ENCODE results near the gene MIF4GD.
"Not testable (repeated sequence)": the region's sequence is repeated elsewhere in the genome, so short reads cannot be mapped to it uniquely, and the experiment has no call there.

MIF4GD gene

DNA sequence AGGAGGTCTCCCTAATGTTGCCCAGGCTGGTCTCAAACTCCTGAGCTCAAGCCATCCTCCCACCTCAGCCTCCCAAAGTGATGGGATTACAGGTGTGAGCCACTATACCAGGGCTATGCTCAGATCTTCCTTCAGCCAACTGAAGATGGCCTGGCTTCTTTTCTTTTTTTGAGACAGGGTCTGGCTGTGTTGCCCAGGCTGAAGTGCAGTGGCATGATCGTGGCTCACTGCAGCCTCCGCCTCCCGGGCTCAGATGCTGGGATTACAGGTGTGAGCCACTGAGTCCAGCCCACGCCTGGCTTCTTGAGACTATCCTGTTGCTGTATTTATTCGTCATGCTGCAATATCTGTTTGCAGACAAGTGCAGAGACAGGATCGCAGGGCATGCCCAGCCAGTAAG, 14.1 kb upstream of the MIF4GD start:
- H3K27me3 ChIP-seq (ENCODE audit: insufficient read depth, low read length) = no peaks in the 10 kb centered on the region
- peaks cover 5% of the 10 kb centered on the region for H3K79me1 ChIP-seq (ENCODE audit: low read length)
- no peak overlapping the region for H3K9ac ChIP-seq (ENCODE audit: low read length)
- H3K27ac ChIP-seq (ENCODE audit: low read depth, low read length) = no peak overlapping the region
- no peak overlapping the region for H2BK120ac ChIP-seq (ENCODE audit: insufficient read depth, low read length, poor library complexity)
- no peak overlapping the region for H2AFZ ChIP-seq (ENCODE audit: insufficient read depth, low read length, poor library complexity)
- no peak overlapping the region for H4K12ac ChIP-seq (ENCODE audit: low read depth, low read length)
- H3K36me3 ChIP-seq (ENCODE audit: control insufficient read depth in 1 of 2, insufficient read depth in 2 of 2, low read length in 2 of 2) = peaks cover 0 to 4% of the 10 kb centered on the region in 2 experiments
- H3K9me3 ChIP-seq (ENCODE audit: insufficient read depth, low read depth, low read length) = no peaks in the 10 kb centered on the region
- H3K23ac ChIP-seq (ENCODE audit: low read length) = no peak overlapping the region
- no peak overlapping the region for H4K8ac ChIP-seq (ENCODE audit: low read depth, low read length)
- H2BK5ac ChIP-seq (ENCODE audit: low read depth, low read length, poor library complexity) = no peak overlapping the region
- H4K91ac ChIP-seq (ENCODE audit: low read depth, low read length) = no peak overlapping the region
- H3K14ac ChIP-seq (ENCODE audit: low read length) = no peak overlapping the region
- no peak overlapping the region for H3K4ac ChIP-seq (ENCODE audit: low read depth, low read length)
- no peak overlapping the region for H3K18ac ChIP-seq (ENCODE audit: low read length)
- H3K79me2 ChIP-seq (ENCODE audit: control insufficient read depth, insufficient read depth, low read length, poor library complexity) = no peaks in the 10 kb centered on the region
- peaks cover 2% of the 10 kb centered on the region in 2 experiments for H3K4me1 ChIP-seq (ENCODE audit: control insufficient read depth in 1 of 2, insufficient read depth in 2 of 2, low read length in 2 of 2)
- H2BK12ac ChIP-seq (ENCODE audit: low read length) = no peak overlapping the region
- H3K4me2 ChIP-seq (ENCODE audit: low read length) = no peak overlapping the region
- H3K4me3 ChIP-seq (ENCODE audit: low read depth, low read length) = no peak overlapping the region
- no CpG with 5 or more reads among the region's 6 CpGs for WGBS (ENCODE audit: extremely low coverage, insufficient coverage, insufficient read length)
- H2AK5ac ChIP-seq (ENCODE audit: low read length) = no peak overlapping the region
- no peak for DNase-seq

GRCh38 chr17:75280189-75280588, 9.2 kb upstream of the MIF4GD start:
- not testable (repeated sequence) for H3K27ac ChIP-seq (ENCODE audit: low read depth, low read length); H3K9ac ChIP-seq (ENCODE audit: low read length); H2BK12ac ChIP-seq (ENCODE audit: low read length); H3K79me1 ChIP-seq (ENCODE audit: low read length); H3K4me2 ChIP-seq (ENCODE audit: low read length); H4K91ac ChIP-seq (ENCODE audit: low read depth, low read length); H3K4me3 ChIP-seq (ENCODE audit: low read depth, low read length); H2AFZ ChIP-seq (ENCODE audit: insufficient read depth, low read length, poor library complexity); H3K27me3 ChIP-seq (ENCODE audit: insufficient read depth, low read length); H4K12ac ChIP-seq (ENCODE audit: low read depth, low read length); H3K79me2 ChIP-seq (ENCODE audit: control insufficient read depth, insufficient read depth, low read length, poor library complexity); H3K36me3 ChIP-seq (ENCODE audit: control insufficient read depth in 1 of 2, insufficient read depth in 2 of 2, low read length in 2 of 2); H4K8ac ChIP-seq (ENCODE audit: low read depth, low read length); H3K18ac ChIP-seq (ENCODE audit: low read length); H3K4ac ChIP-seq (ENCODE audit: low read depth, low read length); H2BK5ac ChIP-seq (ENCODE audit: low read depth, low read length, poor library complexity); H3K4me1 ChIP-seq (ENCODE audit: control insufficient read depth in 1 of 2, insufficient read depth in 2 of 2, low read length in 2 of 2); H2AK5ac ChIP-seq (ENCODE audit: low read length); DNase-seq; H3K14ac ChIP-seq (ENCODE audit: low read length); H2BK120ac ChIP-seq (ENCODE audit: insufficient read depth, low read length, poor library complexity); H3K9me3 ChIP-seq (ENCODE audit: insufficient read depth, low read depth, low read length); H3K23ac ChIP-seq (ENCODE audit: low read length)
- WGBS (ENCODE audit: extremely low coverage, insufficient coverage, insufficient read length) = no CpG with 5 or more reads among the region's 4 CpGs

GRCh38 chr17:75277664-75278071, 6.6 kb upstream of the MIF4GD start:
- H2BK12ac ChIP-seq (ENCODE audit: low read length) = no peak overlapping the region
- no peak overlapping the region for H2BK5ac ChIP-seq (ENCODE audit: low read depth, low read length, poor library complexity)

GRCh38 chr17:75273977-75274708, 3.1 kb upstream of the MIF4GD start:
- Histone ChIP-seq H3K79me2 (ENCODE audit: control insufficient read depth, insufficient read depth, low read length, poor library complexity) (peaks cover 5% of the 10 kb centered on the region), H3K9ac (ENCODE audit: low read length) (no peak overlapping the region), H2BK5ac (ENCODE audit: low read depth, low read length, poor library complexity) (no peak overlapping the region), H3K18ac (ENCODE audit: low read length) (no peak overlapping the region), H3K36me3 (ENCODE audit: control insufficient read depth in 1 of 2, insufficient read depth in 2 of 2, low read length in 2 of 2) (peaks cover 3% of the 10 kb centered on the region in 2 experiments), H4K91ac (ENCODE audit: low read depth, low read length) (no peak overlapping the region), H2BK120ac (ENCODE audit: insufficient read depth, low read length, poor library complexity) (no peak overlapping the region), H2AK5ac (ENCODE audit: low read length) (no peak overlapping the region), H3K4me2 (ENCODE audit: low read length) (no peak overlapping the region), H3K23ac (ENCODE audit: low read length) (no peak overlapping the region), H3K4me1 (ENCODE audit: control insufficient read depth in 1 of 2, insufficient read depth in 2 of 2, low read length in 2 of 2) (peaks cover 4 to 10% of the 10 kb centered on the region in 2 experiments), H3K9me3 (ENCODE audit: insufficient read depth, low read depth, low read length) (peaks cover 2% of the 10 kb centered on the region), H3K79me1 (ENCODE audit: low read length) (peaks cover 10% of the 10 kb centered on the region), H3K27me3 (ENCODE audit: insufficient read depth, low read length) (no peaks in the 10 kb centered on the region), H4K12ac (ENCODE audit: low read depth, low read length) (no peak overlapping the region), H4K8ac (ENCODE audit: low read depth, low read length) (no peak overlapping the region), H3K4me3 (ENCODE audit: low read depth, low read length) (no peak overlapping the region), H2AFZ (ENCODE audit: insufficient read depth, low read length, poor library complexity) (no peak overlapping the region), H2BK12ac (ENCODE audit: low read length) (no peak overlapping the region), H3K14ac (ENCODE audit: low read length) (no peak overlapping the region), H3K4ac (ENCODE audit: low read depth, low read length) (no peak overlapping the region), H3K27ac (ENCODE audit: low read depth, low read length) (no peak overlapping the region)
- no peak for DNase-seq
- WGBS (ENCODE audit: extremely low coverage, insufficient coverage, insufficient read length) = no CpG with 5 or more reads among the region's 7 CpGs

More at GRCh38 chr17:75277664-75278071, 6.6 kb upstream of the MIF4GD start:
- H3K4me2 ChIP-seq (ENCODE audit: low read length) = no peak overlapping the region
- no peak overlapping the region for H2BK120ac ChIP-seq (ENCODE audit: insufficient read depth, low read length, poor library complexity)
- no peak overlapping the region for H4K8ac ChIP-seq (ENCODE audit: low read depth, low read length)
- H3K79me1 ChIP-seq (ENCODE audit: low read length) = no peaks in the 10 kb centered on the region
- H3K4me3 ChIP-seq (ENCODE audit: low read depth, low read length) = no peak overlapping the region
- no peak overlapping the region for H3K27ac ChIP-seq (ENCODE audit: low read depth, low read length)
- H3K79me2 ChIP-seq (ENCODE audit: control insufficient read depth, insufficient read depth, low read length, poor library complexity) = no peaks in the 10 kb centered on the region
- H3K23ac ChIP-seq (ENCODE audit: low read length) = no peak overlapping the region
- no peak overlapping the region for H2AK5ac ChIP-seq (ENCODE audit: low read length)
- H4K12ac ChIP-seq (ENCODE audit: low read depth, low read length) = no peak overlapping the region
- no peak overlapping the region for H3K4ac ChIP-seq (ENCODE audit: low read depth, low read length)
- peaks cover 3 to 5% of the 10 kb centered on the region in 2 experiments for H3K36me3 ChIP-seq (ENCODE audit: control insufficient read depth in 1 of 2, insufficient read depth in 2 of 2, low read length in 2 of 2)
- H4K91ac ChIP-seq (ENCODE audit: low read depth, low read length) = no peak overlapping the region
- no peaks in the 10 kb centered on the region for H3K27me3 ChIP-seq (ENCODE audit: insufficient read depth, low read length)
- peak; percentile 79 to 80 for DNase-seq
- H3K4me1 ChIP-seq (ENCODE audit: control insufficient read depth in 1 of 2, insufficient read depth in 2 of 2, low read length in 2 of 2) = peaks cover 3 to 4% of the 10 kb centered on the region in 2 experiments
- H3K14ac ChIP-seq (ENCODE audit: low read length) = no peak overlapping the region
- peaks cover 2% of the 10 kb centered on the region for H3K9me3 ChIP-seq (ENCODE audit: insufficient read depth, low read depth, low read length)
- H3K9ac ChIP-seq (ENCODE audit: low read length) = no peak overlapping the region
- H2AFZ ChIP-seq (ENCODE audit: insufficient read depth, low read length, poor library complexity) = no peak overlapping the region
- H3K18ac ChIP-seq (ENCODE audit: low read length) = no peak overlapping the region
- no CpG with 5 or more reads among the region's 6 CpGs for WGBS (ENCODE audit: extremely low coverage, insufficient coverage, insufficient read length)

Measured in trophoblast cell (in vitro differentiated cells and primary cell).